NCI-H526 treated with DMSO at 0.1 percent for 48 hours (cell line): ENCODE measurements around the gene CSN2.
"Not testable (repeated sequence)": the region's sequence is repeated elsewhere in the genome, so short reads cannot be mapped to it uniquely, and the experiment has no call there.

Source experiments
- DNase-seq: peaks from one replicate; lab custom pipeline; 2025; lab: John Stamatoyannopoulos, UW

CSN2 gene

GRCh38 chr4:69965628-69966027, at the start of gene CSN2:
TSS of gene CSN2 (minus strand) at chr4:69965728. CDS start at chr4:69960995, 4,733 bp downstream.
- DNase-seq: no peak

GRCh38 chr4:70008771-70009170, 43.2 kb upstream of the CSN2 start:
- DNase-seq: no peak

- no peak for DNase-seq
Observed at GRCh38 chr4:70002507-70002906, 37.0 kb upstream of the CSN2 start.

GRCh38 chr4:70000711-70001110, 35.2 kb upstream of the CSN2 start:
- no peak for DNase-seq

- DNase-seq: no peak
Observed at GRCh38 chr4:69999420-69999819, 33.9 kb upstream of the CSN2 start.

- no peak for DNase-seq
Observed at GRCh38 chr4:69995526-69996016, 30.0 kb upstream of the CSN2 start, which contains the start of gene STATH. TSS of gene STATH (plus strand) at chr4:69995966. CDS start at chr4:69998438, 2,472 bp downstream.

- DNase-seq: no peak
Observed at GRCh38 chr4:69994782-69995181, 29.3 kb upstream of the CSN2 start.

GRCh38 chr4:69991016-69991415, 25.5 kb upstream of the CSN2 start:
- no peak for DNase-seq

- no peak for DNase-seq
Observed at GRCh38 chr4:69986663-69987062, 21.1 kb upstream of the CSN2 start.

GRCh38 chr4:69984030-69984443, 18.5 kb upstream of the CSN2 start:
- DNase-seq: no peak

- no peak for DNase-seq
Observed at GRCh38 chr4:69977582-69977981, 12.1 kb upstream of the CSN2 start.

- no peak for DNase-seq
Observed at GRCh38 chr4:69974631-69975030, 9.1 kb upstream of the CSN2 start.

- no peak for DNase-seq
Observed at GRCh38 chr4:69970071-69970470, 4.5 kb upstream of the CSN2 start.

GRCh38 chr4:69957209-69957608, 8.3 kb downstream of the CSN2 start:
- no peak for DNase-seq

GRCh38 chr4:69951602-69952001, 13.9 kb downstream of the CSN2 start:
- DNase-seq: no peak

GRCh38 chr4:69936566-69936965, 29.0 kb downstream of the CSN2 start:
- DNase-seq: no peak

GRCh38 chr4:69934150-69934549, 31.4 kb downstream of the CSN2 start:
- DNase-seq: no peak

- DNase-seq: no peak
Observed at GRCh38 chr4:69930768-69931167, 34.8 kb downstream of the CSN2 start, which contains the start of gene CSN1S1. TSS of gene CSN1S1 (plus strand) at chr4:69931068. CDS start at chr4:69932556, 1,488 bp downstream.

- DNase-seq: not testable (repeated sequence)
Observed at GRCh38 chr4:69923782-69924410, 41.6 kb downstream of the CSN2 start.

- no peak for DNase-seq
Observed at GRCh38 chr4:69920874-69921273, 44.7 kb downstream of the CSN2 start.

GRCh38 chr4:69910016-69910782, 55.3 kb downstream of the CSN2 start:
- no peak for DNase-seq

GRCh38 chr4:69909195-69909594, 56.3 kb downstream of the CSN2 start:
- no peak for DNase-seq

GRCh38 chr4:69907151-69907550, 58.4 kb downstream of the CSN2 start:
- DNase-seq: no peak
